HG03378 (cell line): Measurements from ENCODE around the gene PNLIP.

ENCODE experiments used
- ATAC-seq: cut with Tn5 transposase; IDR thresholded peaks from one replicate; pipeline ENCODE4 v1.9.1; 2021; ENCODE audit warnings: mild to moderate bottlenecking, moderate library complexity; ENCODE audit not compliant: unreplicated experiment

Gene PNLIP

GRCh38 chr10:116545756-116546155 is at the start of gene PNLIP:
Gene PNLIP (plus strand): TSS chr10:116545931. CDS start chr10:116546093, 162 bp downstream.
- ATAC-seq: no peak

DNA sequence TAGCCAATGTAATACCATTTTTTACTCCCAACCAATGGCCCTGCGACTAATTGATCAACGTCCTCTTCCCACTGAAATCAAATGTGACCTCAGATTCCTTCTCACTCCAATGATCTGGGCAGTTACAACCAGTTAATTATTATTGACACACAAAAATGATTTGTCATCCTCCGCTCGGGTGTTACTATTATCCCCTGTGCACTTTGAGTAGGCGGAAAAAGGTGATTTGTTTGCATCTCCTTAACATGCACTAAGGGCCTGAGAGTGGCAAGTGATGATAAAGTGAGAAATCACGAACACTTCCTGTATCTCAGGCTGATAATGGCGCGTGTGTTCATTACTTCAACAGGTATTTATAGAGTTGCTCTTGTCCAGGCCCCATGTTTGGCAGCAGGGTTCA is 40.9 kb upstream of the PNLIP start:
- ATAC-seq: no peak

DNA sequence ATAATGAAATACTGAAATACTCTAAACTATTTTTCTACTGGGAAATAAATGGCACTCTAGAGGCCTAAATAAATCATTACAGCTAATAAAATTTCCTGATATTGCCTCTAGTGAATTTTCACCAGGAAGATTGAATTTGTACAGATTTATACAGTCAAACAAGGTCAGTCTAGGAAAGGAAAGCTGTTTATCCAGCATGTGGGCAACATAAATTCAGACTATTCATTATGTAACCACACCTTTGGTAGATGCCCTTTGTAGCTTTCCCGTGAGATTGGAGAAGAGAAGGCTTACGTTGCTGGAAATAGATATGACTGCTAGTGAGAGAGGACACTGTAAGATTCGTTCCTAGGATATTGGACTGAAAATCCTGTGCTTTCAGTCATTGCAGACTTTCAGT is 35.2 kb upstream of the PNLIP start:
- ATAC-seq: no peak

DNA sequence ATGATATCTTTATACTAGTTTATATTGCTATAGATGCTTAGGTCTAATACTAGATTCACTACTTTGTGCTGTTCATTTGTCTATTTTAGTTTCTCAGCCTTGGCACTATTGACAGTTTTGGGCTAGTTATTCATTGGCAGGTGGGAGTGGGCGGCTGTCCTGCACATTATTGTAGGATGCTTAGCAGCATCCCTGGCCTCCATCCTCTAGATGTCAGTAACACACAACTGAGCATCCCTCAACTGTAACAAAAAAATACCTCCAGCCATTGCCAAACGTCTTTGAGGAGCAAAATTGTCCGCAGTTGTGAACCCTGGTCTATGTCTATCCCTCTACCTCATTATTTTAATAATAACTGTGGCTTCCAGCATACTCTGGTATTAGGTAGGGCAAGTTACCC is 34.4 kb upstream of the PNLIP start:
- no peak for ATAC-seq

GRCh38 chr10:116521424-116522290 is 24.1 kb upstream of the PNLIP start:
- ATAC-seq: peak; percentile 61

DNA sequence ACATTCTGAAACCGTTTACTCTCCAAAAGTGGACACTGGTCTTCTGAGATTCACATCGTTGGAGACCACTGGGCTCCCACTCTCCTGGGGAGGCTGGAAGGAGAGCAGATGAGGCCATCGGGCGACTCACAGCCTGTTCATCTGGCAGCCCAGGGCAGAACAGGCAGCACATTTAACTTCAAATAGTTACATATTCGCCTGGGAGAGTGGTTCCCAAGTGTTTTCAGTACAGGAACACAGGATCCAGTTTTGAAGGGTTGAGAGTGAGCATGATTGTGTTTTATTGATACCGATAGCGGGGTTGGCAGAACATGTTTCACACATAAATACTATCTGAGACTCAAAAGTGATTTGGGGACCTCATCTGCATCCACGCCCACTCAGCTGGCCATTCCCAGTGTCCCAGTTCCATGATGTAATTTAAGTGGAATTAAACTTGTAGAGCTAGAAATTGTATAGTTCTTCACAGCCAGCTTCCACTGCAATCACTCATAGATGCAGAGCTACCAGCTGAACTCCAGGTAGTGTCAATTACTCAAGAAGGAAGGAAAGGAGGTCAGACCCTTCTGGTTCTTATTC is 22.8 kb upstream of the PNLIP start:
- no peak for ATAC-seq

DNA sequence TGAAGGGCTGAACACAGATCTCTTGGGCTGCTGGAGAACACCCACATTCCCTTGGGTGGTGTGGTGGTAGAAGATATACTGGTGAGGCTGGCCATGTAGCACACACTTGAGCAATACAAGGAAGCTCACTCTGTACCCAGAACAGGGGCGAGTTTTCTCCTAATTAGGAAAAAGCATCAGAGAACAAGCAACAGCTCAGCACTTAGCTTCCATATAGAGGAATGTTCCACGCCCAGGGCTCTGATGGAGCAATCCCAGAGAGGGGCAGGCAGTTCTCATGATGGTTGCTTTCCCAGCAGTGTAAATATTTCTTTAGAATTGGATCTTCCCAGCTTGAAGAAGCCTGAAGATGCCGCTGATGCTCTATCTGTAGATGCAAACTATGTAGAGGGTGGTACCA is 21.0 kb upstream of the PNLIP start:
- ATAC-seq: no peak

GRCh38 chr10:116526219-116526618 is 19.5 kb upstream of the PNLIP start:
- no peak for ATAC-seq

DNA sequence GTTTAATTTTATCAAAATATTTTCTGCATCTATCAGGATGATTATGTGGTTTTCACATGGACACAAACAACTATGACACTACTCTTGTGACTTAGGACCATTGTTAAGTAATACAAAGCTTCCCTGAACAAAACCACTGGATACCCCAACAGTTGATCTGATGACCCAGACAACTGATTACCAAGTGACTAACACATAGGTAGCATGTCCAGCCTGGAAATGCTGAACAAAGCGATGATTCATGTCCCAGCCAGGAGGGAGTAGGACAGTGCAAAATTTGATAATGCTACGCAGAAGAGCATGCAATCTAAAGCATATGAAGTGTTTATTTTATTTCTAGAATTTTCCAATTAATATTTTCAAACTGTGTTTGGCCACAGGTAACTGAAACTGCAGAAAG is 8.9 kb upstream of the PNLIP start:
- ATAC-seq: no peak

DNA sequence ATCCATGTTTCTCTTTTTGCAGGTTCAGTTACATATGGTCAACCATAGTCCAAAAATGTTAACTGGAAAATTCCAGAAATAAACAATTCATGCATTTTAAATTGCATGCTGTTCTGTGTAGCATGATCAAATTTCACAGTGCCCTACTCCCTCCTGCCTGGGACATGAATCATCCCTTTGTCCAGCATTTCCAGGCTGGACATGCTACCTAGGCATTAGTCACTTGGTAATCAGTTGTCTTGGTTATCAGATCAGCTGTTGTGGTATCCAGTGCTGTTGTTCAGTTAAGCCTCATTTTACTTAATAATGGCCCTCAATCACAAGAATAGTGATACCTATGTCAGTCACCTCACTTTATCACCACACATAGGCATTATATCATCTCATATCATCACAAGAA is 7.3 kb upstream of the PNLIP start:
- ATAC-seq: no peak

DNA sequence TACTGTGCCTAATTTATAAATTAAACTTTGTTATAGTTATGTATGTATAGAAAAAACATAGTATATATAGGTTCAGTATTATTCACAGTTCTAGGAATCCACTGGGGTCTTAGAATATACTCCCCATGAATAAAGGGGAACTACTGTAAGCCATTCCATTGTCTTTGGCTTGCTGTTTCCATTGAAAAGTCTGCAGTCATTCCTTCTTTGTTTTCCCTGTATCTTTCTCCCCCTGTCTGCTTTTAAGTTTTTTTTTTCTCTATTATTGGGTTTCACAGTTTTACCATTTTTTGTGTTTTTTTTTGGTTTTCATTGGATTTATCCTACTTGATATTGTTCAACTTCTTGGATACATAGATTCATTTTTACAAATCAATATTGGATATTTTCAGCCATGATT is 6.7 kb upstream of the PNLIP start:
- no peak for ATAC-seq

GRCh38 chr10:116540814-116541213 is 4.9 kb upstream of the PNLIP start:
- ATAC-seq: no peak

DNA sequence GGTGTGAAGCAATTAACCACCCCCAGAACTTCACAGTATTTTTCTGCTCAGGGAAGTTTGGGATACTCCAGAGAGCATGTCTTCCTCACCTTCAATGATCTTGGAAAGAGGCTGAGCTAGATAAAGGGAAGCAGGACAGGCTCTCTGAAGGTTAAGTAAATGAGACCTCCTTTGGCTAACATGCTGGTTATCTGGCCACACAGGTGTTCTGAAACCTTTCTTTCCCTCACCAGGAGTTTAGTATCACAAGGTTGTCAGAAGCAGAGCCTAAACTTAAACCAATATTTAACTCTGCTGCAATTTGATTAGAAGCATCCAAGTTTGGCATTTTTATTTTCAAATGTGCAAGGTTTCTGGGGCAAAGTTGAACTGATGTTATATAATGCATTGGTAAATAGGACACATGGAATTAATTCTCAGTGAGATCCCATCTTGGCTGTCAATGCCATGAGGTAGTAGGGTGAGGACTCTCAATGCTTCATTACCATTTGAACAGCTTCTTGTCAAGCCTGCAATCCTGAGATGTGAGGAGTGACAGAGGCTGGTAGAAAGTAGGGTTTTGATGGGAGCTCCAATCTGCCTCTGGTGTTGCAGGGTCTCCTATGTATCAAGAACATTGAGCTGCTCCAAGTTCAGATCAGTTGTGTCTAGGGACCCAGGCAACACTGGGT is 3.6 kb upstream of the PNLIP start:
- no peak for ATAC-seq

GRCh38 chr10:116545122-116545521 is 609 bp upstream of the PNLIP start:
- ATAC-seq: no peak

DNA sequence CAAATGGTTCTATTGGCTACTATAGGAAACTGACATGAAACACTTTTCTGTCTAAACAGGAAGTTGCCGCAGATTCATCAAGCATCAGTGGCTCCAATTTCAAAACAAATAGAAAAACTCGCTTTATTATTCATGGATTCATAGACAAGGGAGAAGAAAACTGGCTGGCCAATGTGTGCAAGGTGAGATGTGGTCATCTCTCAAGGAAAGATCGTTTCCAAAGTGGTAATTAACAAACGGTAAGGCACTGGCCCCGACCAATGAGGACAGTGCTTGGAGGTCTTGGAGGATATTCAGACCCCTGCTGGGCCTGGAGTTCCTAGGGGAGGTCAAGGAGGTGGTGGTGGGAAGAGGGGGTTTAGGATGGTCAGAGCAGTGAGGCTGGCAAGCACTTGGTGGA is 2.6 kb downstream of the PNLIP start:
- ATAC-seq: no peak

DNA sequence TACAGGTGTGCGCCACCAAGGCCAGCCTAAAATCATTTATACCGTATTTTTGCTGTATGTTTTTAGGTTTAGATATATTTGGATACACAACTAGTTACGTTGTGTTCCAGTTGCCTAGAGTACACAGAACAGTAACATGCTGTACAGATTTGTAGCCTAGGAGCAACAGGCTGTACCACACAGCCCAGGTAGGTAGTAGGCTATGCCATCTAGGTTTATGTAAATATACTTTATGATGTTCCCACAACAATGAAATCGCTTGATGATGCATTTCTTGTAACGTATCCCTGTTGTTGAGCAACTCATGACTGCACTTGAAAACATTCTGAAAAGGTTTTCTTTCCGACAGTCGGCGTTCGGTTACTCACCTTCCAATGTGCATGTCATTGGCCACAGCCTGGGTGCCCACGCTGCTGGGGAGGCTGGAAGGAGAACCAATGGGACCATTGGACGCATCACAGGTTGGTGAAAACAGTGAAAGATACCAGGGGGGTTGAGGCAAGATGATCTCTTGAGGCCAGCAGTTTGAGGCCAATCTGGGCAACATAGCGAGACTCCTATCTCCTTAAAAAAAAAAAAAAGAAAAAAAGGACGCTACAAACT is 7.7 kb downstream of the PNLIP start:
- ATAC-seq: no peak

- ATAC-seq: no peak
These were observed 8.9 kb downstream of the PNLIP start for GRCh38 chr10:116554628-116555027.

GRCh38 chr10:116555880-116556279 is 10.1 kb downstream of the PNLIP start:
- no peak for ATAC-seq

- ATAC-seq: no peak
These were observed 11.7 kb downstream of the PNLIP start for GRCh38 chr10:116557305-116557880.

DNA sequence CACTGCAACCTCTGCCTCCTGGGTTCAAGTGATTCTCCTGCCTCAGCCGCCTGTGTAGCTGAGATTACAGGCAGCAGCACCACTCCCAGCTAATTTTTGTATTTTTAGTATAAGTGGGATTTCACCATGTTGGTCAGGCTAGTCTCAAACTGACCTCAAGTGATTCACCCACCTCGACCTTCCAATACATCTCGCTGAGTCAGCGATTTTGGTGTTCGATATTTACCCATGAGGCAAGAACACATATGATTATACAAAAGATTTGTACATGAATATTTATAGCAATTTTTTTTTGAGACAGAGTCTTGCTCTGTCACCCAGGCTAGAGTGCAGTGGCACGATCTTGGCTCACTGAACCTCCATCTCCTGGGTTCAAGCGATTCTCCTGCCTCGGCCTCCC is 19.8 kb downstream of the PNLIP start:
- ATAC-seq: no peak

GRCh38 chr10:116566932-116567331 is 21.2 kb downstream of the PNLIP start:
- no peak for ATAC-seq
